NCI-H524 (cell line): Measurements from ENCODE around the gene USH1C.

Experiments used
- DNase-seq, 2 experiments: peaks; one replicate each; lab custom pipeline; 2025; lab: John Stamatoyannopoulos, UW

The USH1C gene

DNA sequence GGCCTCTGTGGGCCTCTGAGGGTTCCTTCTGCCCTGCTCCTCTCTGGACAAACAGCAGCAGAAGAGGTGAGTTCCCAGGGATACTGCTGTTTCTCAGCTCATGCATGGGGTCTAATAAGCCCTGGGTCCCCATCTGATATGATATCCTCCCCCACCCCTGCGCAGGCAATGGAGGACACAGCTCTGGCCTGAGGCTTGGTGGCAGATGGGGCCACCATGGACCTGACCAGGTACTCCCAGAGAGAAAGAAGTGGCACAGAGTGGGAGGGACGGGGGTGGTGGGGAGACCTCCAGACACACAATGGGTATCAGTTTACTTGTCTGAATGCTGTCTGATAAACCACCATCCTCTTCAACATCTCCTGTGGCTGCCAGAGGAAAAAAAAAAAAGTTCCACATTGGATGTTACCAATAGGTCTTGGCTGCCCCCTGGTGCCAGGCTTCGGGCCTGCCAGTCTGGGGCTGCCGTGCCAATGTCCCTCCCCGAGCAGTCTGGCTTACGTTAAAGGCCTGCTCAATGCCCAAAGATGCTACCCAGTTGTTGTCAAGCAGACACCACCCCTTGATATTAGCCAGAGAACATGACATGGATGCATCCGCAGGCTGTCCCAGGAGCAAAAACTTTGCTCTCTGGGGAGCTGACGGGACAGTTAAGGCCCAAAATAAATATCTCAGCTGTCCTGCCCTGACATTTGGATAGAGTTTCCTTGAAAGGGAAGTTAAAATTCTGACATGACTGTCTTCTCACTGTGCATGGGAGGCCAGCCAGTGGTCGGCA is 39.7 kb downstream of the USH1C start:
- DNase-seq, result peak; percentile 45 to 81

GRCh38 chr11:17502630-17503029 is 41.6 kb downstream of the USH1C start:
- DNase-seq, result no peak

- DNase-seq, result no peak
Measured at GRCh38 chr11:17500673-17501072, 43.5 kb downstream of the USH1C start.

DNA sequence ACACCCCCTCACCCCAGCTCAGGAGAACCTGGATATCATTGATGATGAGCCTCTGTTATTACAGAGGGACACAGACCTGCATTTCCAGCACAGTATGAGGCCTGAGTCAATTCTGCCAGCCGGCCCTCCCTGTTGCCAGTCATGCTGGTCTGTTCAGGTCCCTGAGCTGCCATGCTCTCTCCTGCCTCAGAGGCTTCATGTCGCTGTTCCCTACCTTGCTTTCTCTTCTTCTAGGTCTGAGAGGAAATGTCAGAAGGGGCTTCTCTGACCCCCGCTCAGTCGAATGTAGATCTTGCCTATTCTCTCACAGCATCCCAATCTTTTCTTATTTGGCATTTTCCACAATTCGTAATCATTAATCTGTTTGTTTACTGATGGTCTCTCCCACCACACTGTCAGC is 45.7 kb downstream of the USH1C start:
- DNase-seq, result no peak

GRCh38 chr11:17498058-17498457 is 46.2 kb downstream of the USH1C start:
- peak in 1 of 2 experiments; percentile 30 for DNase-seq

DNA sequence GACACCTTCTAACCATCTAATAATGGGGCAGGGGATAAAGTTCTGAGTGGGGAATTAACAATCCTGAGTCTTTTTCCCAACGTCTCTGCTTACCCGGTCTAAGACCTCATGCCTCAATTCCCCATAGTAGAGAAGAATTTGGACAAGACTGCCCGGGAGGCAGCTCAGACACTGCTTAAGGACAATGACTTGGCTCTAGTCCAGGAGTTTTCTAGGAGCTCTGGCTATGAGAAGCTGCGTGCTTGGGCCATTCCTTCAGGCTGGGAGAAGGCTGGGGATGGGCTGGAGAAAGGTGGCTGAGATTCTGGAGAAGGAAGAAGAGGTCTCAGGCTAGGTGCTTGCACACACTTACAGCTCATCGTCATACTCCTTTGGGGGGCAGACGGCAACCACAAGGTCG is 47.8 kb downstream of the USH1C start:
- no peak for DNase-seq

DNA sequence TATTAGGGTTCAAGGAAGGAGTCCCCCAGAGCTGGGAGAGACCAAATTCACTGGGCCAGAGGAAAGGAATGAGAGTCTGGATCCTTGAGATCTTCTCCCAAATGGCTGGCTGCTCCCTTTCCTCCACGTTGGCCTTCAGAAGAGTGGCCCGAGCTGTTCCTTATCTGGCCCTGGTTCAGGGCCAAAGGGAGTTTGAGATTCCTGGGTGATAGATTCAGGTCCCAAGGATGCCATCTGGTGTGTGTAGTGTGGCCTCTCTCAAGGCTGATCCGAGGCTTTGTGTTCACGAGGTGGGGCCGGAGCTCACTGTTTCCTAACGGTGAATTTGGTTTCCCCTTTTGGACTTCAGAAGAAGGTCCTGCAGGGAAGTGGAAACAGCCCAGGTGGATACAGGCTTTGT is 50.2 kb downstream of the USH1C start:
- no peak for DNase-seq

DNA sequence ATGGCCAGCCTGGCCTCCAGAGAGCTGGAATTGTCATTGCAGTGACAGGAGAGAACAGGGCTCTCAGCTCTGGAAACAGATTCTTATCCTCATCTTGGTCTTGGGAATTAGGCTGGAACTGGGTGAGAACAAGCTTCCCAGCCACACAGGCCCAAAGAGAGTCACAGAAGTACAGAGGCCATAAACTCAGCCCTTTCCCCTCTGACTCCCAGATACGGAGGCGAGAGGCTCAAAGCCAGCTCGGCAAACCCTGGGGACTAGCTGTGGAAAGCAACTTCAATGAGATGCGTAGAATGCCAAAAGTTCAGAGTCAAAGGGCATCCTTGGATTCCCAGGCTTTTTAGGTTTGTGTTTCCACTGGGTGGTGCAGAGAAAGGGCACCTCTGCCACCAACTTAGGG is 53.3 kb downstream of the USH1C start:
- DNase-seq, result no peak

DNA sequence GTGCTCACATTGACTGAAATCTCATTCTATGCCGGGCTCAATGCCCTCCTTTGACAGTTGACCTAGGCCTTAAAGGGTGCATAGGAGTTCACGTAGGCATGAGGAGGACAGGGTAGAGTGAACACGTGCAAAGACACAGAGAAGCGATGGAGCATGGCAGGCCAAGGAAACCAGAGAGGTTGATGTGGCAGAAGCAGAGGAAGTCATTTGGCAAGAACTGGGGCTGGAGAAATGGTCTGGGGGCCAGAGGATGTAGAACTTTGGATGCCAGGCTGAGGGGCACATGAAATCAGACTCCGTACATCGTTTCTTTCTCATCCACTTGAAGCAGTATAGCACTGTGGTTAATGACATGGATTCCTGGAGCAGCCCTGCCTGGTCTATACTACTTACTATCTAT is 54.0 kb downstream of the USH1C start:
- no peak for DNase-seq

GRCh38 chr11:17489751-17490150 is 54.5 kb downstream of the USH1C start:
- DNase-seq, result no peak

GRCh38 chr11:17488563-17488962 is 55.7 kb downstream of the USH1C start:
- no peak for DNase-seq

DNA sequence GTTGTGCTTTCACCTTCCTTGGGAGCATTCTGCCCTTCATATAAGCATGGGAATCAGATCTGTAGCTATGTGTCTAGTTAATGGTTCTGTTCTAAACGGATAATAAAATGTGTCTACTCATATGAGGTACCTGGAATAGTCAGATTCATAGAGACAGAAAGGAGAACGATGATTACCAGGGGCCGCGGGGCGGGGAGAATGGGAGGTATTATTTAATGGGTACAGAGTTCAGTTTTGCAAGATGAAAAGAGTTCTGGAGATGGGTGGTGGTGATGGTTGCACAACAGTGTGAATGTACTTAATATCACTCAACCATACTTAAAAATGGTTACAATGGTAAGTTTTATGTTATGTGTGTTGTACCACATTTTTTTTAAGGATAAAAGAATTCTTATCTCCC is 57.6 kb downstream of the USH1C start:
- no peak for DNase-seq

DNA sequence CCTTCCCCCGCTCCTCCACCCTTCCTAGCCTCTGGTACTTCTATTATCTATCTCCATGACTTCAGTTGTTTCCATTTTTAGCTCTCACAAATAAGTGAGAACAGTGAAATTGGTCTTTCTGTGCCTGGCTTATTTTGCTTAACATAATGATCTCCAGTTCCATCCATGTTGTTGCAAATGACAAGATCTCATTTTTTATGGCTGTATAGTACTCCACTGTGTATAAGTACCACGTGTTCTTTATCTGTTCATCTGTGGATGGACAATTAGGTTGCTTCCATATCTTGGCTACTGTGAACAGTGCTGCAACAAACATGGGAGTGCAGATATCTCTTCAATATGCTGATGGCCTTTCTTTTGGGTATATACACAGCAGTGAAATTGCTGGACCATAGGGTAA is 60.7 kb downstream of the USH1C start:
- DNase-seq, result no peak

- no peak for DNase-seq
Measured at GRCh38 chr11:17481905-17482304, 62.3 kb downstream of the USH1C start.

- DNase-seq, result peak; percentile 21 to 68
Measured at GRCh38 chr11:17479284-17480214, 64.7 kb downstream of the USH1C start.

GRCh38 chr11:17478070-17478469 is 66.1 kb downstream of the USH1C start:
- DNase-seq, result no peak

DNA sequence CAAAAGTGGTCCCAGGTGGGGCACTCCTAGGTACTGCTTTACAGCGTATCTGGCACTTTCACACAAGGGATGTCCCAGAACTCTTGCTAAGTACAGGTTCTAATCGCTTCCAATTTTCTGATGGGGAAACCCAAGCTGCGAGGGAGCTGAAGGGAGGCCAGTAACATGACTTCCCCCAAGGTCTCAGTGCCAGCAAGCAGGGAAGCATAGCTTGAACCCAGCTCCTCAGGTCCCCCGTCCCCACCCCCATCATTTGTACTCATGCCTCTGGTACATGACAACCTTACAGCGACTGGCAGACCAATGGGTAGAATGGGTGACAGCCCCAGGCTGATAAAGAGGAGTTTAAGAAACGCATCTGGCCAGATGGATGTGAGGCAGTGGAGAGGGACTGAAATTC is 66.9 kb downstream of the USH1C start:
- DNase-seq, result no peak

DNA sequence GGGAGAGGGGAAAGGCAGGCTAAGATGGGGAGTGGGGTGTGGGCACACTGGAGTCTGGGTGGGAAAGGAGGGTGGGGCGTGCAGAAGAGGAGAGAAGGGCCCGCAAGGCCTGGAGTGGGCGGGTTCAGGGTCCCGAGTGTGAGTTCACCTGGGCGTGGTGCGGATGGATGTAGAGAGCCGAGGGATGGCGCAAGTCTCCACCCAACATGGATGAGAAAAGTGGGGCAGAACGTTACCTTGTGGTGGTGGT is 67.2 kb downstream of the USH1C start:
- DNase-seq, result no peak

GRCh38 chr11:17476317-17477083 is 67.7 kb downstream of the USH1C start, which contains the start of gene ABCC8:
Gene ABCC8 (minus strand): TSS chr11:17476845. CDS start chr11:17476776, 69 bp downstream.
- DNase-seq, result peak in 1 of 2 experiments; percentile 31

DNA sequence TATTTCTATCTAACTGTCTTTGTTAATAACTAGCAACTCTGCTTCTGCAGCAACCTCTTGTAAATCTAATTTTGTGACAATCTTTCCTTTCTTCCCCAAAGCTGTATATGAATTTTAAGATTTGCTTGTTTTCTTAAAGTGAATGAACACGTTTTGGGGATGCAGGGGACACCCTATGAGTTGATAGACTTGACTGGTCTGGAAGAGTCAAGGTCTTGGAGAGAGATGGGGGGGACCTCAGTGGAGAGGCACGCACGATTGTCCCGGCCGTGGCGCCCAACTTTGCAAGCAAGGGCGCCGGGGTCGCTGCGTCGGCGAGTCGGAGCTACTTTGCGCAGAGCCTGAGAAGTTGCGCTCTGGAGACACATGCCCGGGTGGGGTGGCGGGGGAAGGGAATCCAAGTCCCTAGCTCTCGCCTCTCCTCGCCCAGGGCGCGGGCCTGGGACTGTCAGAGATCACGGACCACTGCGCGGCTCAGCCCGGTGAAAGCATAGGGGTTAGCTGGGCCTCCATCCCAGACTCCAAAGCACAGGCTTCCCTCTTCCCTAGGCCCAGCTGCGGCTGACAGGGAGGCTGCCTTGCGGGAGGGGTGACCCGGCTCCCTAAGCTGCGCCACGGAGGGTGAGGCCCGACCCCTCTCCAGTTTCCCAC is 68.4 kb downstream of the USH1C start:
- peak in 1 of 2 experiments; percentile 31 for DNase-seq

GRCh38 chr11:17473071-17473744 is 71.0 kb downstream of the USH1C start:
- peak; percentile 91 to 94 for DNase-seq
